GM19452 (cell line): ENCODE data around the gene IGFLR1.

ENCODE experiments used
- ATAC-seq: cut with Tn5 transposase; IDR thresholded peaks from one replicate; pipeline ENCODE4 v1.9.1; 2021; ENCODE audit not compliant: unreplicated experiment

Gene IGFLR1

GRCh38 chr19:35739275-35740107 is 2.8 kb downstream of the IGFLR1 start:
- no peak for ATAC-seq

DNA sequence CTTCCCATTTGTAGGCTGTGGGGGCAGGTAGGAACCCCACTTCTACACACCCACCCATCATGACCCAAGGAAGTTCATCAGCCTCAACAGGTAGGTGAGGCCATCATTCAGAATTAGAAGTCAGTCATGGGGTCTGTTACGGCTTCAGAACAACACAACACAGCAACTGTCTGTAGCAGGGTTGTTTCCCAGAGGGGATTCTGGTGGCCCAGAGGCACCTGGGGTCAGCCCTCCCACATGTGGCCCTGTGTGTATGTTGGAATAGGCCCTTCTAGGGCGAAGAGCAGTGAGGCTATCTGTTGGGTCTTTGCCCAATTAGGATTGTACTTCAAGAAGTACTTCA is 3.4 kb downstream of the IGFLR1 start:
- ATAC-seq, result no peak

DNA sequence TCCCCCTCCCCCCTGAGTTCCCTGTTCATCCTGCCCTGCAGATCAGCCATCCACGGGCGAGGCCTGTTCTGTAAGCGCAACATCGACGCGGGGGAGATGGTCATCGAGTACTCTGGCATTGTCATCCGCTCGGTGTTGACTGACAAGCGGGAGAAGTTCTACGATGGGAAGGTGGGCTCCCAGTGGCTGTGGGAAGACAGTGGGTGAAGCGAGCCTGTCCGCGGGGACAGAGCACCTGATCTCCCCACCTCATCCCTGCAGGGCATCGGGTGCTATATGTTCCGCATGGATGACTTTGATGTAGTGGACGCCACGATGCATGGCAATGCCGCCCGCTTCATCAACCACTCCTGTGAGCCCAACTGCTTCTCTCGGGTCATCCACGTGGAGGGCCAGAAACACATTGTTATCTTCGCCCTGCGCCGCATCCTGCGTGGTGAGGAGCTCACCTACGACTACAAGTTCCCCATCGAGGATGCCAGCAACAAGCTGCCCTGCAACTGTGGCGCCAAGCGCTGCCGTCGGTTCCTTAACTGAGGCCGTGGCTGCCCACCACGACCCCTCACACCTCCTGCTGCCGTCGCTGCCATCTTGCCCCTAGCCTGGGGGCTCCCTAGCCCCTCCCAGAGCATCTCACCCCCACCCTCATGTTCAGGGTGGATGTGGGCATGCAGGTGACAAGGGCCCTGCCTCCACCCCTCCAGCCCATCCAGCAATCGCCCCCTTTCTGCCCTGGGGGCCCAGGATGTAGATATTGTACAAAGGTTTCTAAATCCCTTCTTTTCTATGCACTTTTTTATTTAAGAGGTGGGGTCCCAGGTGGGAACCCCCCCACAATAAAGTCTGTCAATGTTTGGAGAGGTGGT is 4.0 kb downstream of the IGFLR1 start:
- no peak for ATAC-seq

DNA sequence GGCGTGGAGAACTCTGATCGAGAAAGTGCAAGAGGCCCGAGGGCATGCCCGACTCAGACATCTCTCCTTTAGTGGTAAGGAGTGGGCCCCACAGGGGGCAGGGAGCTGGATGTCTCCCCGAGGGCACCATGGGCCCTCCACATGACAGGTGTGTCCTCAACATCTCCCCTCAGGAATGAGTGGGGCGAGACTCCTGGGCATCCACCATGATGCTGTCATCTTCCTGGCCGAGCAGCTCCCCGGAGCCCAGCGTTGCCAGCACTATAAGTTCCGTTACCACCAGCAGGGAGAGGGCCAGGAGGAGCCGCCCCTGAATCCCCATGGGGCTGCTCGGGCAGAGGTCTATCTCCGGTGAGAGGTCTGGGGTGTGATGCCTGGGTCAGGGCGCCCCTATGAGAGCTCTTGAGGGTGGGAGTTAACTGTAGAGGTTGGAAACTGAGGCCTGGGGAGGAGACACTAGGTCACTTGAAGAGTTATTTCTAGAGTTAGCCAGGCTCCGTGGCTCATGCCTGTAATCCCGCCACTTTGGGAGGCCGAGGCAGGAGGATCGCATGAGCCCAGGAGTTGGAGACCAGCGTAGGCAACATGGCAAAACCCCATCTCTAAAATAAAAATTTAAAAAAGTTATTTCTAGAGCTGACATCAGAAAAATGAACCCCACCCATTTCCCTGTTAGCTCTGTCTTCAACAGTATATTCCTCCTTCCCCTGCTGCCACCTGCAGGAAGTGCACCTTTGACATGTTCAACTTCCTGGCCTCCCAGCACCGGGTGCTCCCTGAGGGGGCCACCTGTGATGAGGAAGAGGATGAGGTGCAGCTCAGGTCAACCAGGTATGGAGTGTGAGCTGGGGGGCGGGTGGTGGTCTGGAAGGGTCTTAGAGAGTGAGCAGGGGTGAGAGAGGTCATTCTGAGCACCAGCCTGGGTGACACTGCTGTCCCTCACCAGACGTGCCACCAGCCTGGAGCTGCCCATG is 5.1 kb downstream of the IGFLR1 start:
- ATAC-seq, result no peak

GRCh38 chr19:35734889-35735288 is 7.4 kb downstream of the IGFLR1 start:
- ATAC-seq, result no peak

DNA sequence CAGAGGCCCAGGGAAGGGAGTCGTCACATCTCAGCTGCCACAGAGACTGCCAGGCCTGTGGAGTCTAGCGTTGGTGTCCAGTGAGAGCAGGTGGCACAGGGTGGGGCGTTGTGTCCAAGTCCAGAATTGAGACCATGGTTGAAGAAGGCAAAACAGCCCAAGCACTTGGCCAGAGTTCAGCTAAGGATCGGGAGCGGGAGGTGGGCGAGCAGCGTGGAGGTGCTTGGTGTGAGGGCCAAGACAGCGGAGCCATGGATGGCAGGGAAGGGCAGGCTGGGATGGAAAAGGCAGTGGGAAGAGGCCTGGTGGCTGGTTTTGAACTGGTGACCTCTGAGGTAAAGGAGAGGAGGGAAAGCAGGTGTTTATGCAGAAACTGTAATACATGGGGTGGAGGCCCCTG is 8.0 kb downstream of the IGFLR1 start:
- ATAC-seq, result no peak

GRCh38 chr19:35733180-35734125 is 8.8 kb downstream of the IGFLR1 start:
- ATAC-seq, result no peak

DNA sequence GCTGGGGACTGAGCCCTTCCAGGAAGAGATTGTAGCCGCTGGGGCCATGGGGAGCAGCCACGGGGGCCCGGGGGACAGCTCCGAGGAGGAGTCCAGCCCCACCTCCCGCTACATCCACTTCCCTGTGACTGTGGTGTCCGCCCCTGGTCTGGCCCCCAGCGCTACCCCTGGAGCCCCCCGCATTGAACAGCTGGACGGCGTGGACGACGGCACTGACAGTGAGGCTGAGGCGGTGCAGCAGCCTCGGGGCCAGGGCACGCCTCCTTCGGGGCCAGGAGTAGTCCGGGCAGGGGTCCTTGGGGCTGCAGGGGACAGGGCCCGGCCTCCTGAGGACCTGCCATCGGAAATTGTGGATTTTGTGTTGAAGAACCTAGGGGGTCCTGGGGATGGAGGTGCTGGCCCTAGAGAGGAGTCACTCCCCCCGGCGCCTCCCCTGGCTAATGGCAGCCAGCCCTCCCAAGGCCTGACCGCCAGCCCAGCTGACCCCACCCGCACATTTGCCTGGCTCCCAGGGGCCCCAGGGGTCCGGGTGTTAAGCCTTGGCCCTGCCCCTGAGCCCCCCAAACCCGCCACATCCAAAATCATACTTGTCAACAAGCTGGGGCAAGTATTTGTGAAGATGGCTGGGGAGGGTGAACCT is 9.6 kb downstream of the IGFLR1 start:
- ATAC-seq, result no peak

DNA sequence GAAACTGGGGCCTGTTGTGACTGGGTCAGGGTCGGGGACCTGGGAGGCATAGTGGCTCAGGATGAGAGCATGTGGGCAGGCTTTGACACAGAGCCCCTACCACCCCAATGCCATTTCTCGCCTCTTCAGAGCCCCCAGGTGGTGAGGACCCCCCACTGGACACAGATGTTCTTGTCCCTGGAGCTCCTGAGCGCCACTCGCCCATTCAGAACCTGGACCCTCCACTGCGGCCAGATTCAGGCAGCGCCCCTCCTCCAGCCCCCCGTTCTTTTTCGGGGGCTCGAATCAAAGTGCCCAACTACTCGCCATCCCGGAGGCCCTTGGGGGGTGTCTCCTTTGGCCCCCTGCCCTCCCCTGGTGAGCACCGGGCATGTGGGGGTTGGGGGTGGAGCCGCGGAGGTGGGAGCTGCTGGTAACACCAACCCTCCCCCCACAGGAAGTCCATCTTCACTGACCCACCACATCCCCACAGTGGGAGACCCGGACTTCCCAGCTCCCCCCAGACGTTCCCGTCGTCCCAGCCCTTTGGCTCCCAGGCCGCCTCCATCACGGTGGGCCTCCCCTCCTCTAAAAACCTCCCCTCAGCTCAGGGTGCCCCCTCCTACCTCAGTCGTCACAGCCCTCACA is 10.4 kb downstream of the IGFLR1 start:
- ATAC-seq, result no peak

GRCh38 chr19:35731353-35731752 is 10.9 kb downstream of the IGFLR1 start:
- no peak for ATAC-seq

GRCh38 chr19:35730326-35730725 is 11.9 kb downstream of the IGFLR1 start:
- ATAC-seq, result no peak

GRCh38 chr19:35729763-35730162 is 12.5 kb downstream of the IGFLR1 start:
- no peak for ATAC-seq

DNA sequence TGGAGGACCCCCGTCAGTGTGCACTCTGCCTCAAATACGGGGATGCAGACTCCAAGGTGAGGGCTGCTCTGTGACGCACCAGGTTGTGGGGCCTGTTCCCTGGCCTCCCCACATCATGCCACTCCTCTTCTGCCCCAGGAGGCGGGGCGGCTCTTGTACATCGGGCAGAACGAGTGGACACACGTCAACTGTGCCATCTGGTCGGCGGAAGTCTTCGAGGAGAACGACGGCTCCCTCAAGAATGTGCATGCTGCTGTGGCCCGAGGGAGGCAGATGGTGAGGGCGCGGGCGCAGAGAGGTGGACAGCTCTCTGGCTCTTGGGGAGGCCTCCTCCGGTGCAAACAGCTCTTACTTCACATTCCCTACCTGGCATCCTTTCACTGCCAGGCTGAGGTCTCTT is 13.2 kb downstream of the IGFLR1 start:
- ATAC-seq, result no peak

DNA sequence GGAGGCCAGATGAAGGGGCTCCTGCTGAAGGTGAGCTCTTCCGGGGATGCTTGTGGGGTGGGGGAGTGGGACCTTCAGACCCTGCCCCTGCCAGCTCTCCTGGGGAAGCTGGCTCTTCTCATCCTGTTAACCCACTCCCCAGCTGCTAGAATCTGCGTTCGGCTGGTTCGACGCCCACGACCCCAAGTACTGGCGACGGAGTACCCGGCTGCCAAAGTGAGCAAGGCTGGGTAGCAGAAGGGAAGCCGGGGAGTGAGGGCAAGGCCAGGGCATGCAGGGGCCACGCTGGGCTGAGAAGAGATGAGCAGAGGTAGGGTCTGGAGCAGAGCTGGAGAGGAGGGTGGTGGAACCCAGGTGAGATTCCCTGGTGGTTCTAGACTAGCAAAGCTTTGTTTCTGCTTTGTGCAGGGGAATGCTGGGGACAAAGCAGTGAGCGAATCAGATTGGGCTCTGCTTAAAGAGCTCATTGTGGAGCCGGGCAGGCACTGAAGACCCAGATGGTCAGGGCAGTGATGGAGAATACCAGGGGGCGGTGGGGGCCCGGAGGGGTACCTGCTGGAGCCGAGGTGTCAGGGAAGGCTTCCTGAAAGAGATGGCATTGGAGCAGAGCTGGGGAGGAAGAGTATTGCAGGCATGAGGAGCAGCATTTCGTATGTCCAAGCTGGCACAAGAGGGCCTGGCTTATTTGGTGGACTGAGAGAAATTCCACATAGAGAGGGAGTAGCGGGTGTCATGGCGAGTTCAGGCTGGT is 14.1 kb downstream of the IGFLR1 start:
- ATAC-seq, result no peak

GRCh38 chr19:35727053-35727955 is 14.9 kb downstream of the IGFLR1 start:
- no peak for ATAC-seq

- ATAC-seq, result no peak
Observed at GRCh38 chr19:35725216-35725861, 16.9 kb downstream of the IGFLR1 start.

- no peak for ATAC-seq
Observed at GRCh38 chr19:35724560-35724959, 17.7 kb downstream of the IGFLR1 start.
